Right lobe of liver (tissue), 6 donors: ENCODE results near the gene SLC22A23. TPM values are rescaled to one million over a fixed set of nuclear protein-coding genes. Genes with fewer than 3 reads are reported as not detected.

Source experiments
- ATAC-seq, 4 donors: fragments of 200-7000 bp; cut with Tn5 transposase; one replicate each; pipeline ENCODE4 v1.9.1; 2020; ENCODE audit warnings: mild to moderate bottlenecking in 4 of 4, moderate library complexity in 4 of 4
- DNase-seq, 3 donors: peaks; one replicate each; pipeline ENCODE4 v3.0.0-alpha.2; 2020
- H3K27ac ChIP-seq, 3 donors: fragments of 200-600 bp; one replicate each; pipeline ENCODE4 v1.8.0; 2022
- H3K27me3 ChIP-seq, 2 donors: fragments of 200-600 bp; one replicate each; pipeline ENCODE4 v1.8.0; 2022
- H3K36me3 ChIP-seq, 4 donors: fragments of 200-600 bp; sonication (generic) in 1 of 4; one replicate each; pipeline versions ENCODE4 v1.5.1 to v1.8.0; 2017 to 2022; ENCODE audit warnings: control low read depth in 1 of 4
- H3K4me1 ChIP-seq, 4 donors: fragments of 200-600 bp; sonication (generic) in 1 of 4; one replicate each; pipeline versions ENCODE4 v1.5.1 to v1.8.0; 2017 to 2022; ENCODE audit warnings: control low read depth in 1 of 4
- H3K4me3 ChIP-seq, 3 donors: fragments of 200-600 bp; one replicate each; pipeline ENCODE4 v1.8.0; 2022
- H3K9me3 ChIP-seq, 4 donors: fragments of 200-600 bp; sonication (generic) in 1 of 4; one replicate each; pipeline versions ENCODE4 v1.5.1 to v1.8.0; 2017 to 2022; ENCODE audit warnings: control low read depth in 1 of 4
- CTCF ChIP-seq, 4 donors: fragments of 200-600 bp in 3 of 4; fragments of 450-650 bp in 1 of 4; IDR thresholded peaks; one replicate each; pipeline versions ENCODE4 v1.5.1 to v1.8.0; 2016 to 2022; ENCODE audit warnings: antibody characterized with exemption in 4 of 4, mild to moderate bottlenecking in 2 of 4
- POLR2A ChIP-seq: fragments of 450-650 bp; IDR thresholded peaks from one replicate; pipeline ENCODE4 v1.6.1; 2017; ENCODE audit warnings: antibody characterized with exemption, mild to moderate bottlenecking
- WGBS: methylation state at CpG from one replicate; pipeline ENCODE4 v1.1.6; 2018; ENCODE audit warnings: low coverage, low lambda C conversion rate; ENCODE audit not compliant: insufficient coverage; ENCODE audit errors: missing lambda C conversion rate; 5-methylcytosine and 5-hydroxymethylcytosine counted together
- intact Hi-C, 2 donors: fragments of 100-400 bp; cut with DNase I; formaldehyde crosslinking; loops; one replicate each; pipeline versions ENCODE4 v1.11.2 to v1.14.1; 2022
- total RNA-seq, 6 experiments: library from RNA; depleted of rRNA in 2 of 6; stranded (reverse); fragments of >200 nt in 2 of 6; fragmentation: NEBNext Ultra II Directional in 3 of 6; extraction: Animal tissue kit (Norgen Biotek cat#: 25700) in 3 of 6; gene quantifications; one replicate each; pipeline versions ENCODE4 v1.1.0 to v1.2.4, GENCODE V29; 2016 to 2023
- donor health status: DM: no; HTN: yes; CAD: no.
- donor health status: DM: no; HTN: no; CAD: no.
- donor health status: DM: no; HTN: no; CAD: no.
- donor health status: DM: no; HTN: yes; CAD: no.
- donor health status: DM: no; HTN: yes; CAD: no.

SLC22A23 gene
- total RNA-seq, 6 experiments from 2014 or later, result 11.7 to 27.6 (median 16.3) TPM

- no peaks in the 10 kb centered on the region for H3K36me3 ChIP-seq
- no peaks in the 10 kb centered on the region for H3K9me3 ChIP-seq
- WGBS, result no CpG with 5 or more reads among the region's 3 CpGs
- intact Hi-C loops, result no loop called here
- DNase-seq, result no peak
- no peaks in the 10 kb centered on the region for H3K27me3 ChIP-seq
- no peak overlapping the region for H3K4me3 ChIP-seq
- no peak for ATAC-seq
- peaks cover 0 to 17% (median 3%) of the 10 kb centered on the region in 4 donors for H3K4me1 ChIP-seq
- no peak overlapping the region for H3K27ac ChIP-seq
- no peak for TF ChIP-seq POLR2A
- TF ChIP-seq CTCF (IDR thresholded peaks at IDR 0.05), result no peak
These were observed 27.6 kb downstream of the SLC22A23 start for GRCh38 chr6:3429211-3429610.

- Histone ChIP-seq H3K4me1 (peaks cover 0 to 17% (median 3%) of the 10 kb centered on the region in 4 donors), H3K4me3 (no peak overlapping the region), H3K27ac (no peak overlapping the region), H3K36me3 (no peaks in the 10 kb centered on the region), H3K27me3 (no peaks in the 10 kb centered on the region), H3K9me3 (no peaks in the 10 kb centered on the region)
- TF ChIP-seq CTCF (IDR thresholded peaks at IDR 0.05) (no peak), POLR2A (no peak)
- intact Hi-C loops, result no loop called here
- DNase-seq (no peak), ATAC-seq (no peak)
- WGBS, result 83% methylated on average over 3 of the region's 3 CpGs
These were observed 28.1 kb downstream of the SLC22A23 start for GRCh38 chr6:3428700-3429099.

- DNase-seq (no peak), ATAC-seq (peak in 2 of 4 donors; percentile 14 to 33)
- Histone ChIP-seq H3K9me3 (no peaks in the 10 kb centered on the region), H3K4me3 (no peak overlapping the region), H3K36me3 (no peaks in the 10 kb centered on the region), H3K27ac (no peak overlapping the region), H3K27me3 (no peaks in the 10 kb centered on the region), H3K4me1 (peaks cover 0 to 17% (median 3%) of the 10 kb centered on the region in 4 donors)
- TF ChIP-seq CTCF (IDR thresholded peaks at IDR 0.05) (no peak), POLR2A (no peak)
- intact Hi-C loops, result no loop called here
- WGBS, result 91% methylated on average over 1 of the region's 4 CpGs
These were observed 28.6 kb downstream of the SLC22A23 start for GRCh38 chr6:3428247-3428646.

- Histone ChIP-seq H3K36me3 (no peaks in the 10 kb centered on the region), H3K4me1 (peaks cover 0 to 17% (median 3%) of the 10 kb centered on the region in 4 donors), H3K4me3 (no peak overlapping the region), H3K27ac (no peak overlapping the region), H3K27me3 (no peaks in the 10 kb centered on the region), H3K9me3 (no peaks in the 10 kb centered on the region)
- no peak for TF ChIP-seq POLR2A
- no peak for TF ChIP-seq CTCF (IDR thresholded peaks at IDR 0.05)
- intact Hi-C loops, result no loop called here
- peak; percentile 76 to 91 (median 82) for ATAC-seq
- WGBS, result 7% methylated on average over 7 of the region's 10 CpGs
- peak; percentile 68 to 82 (median 78) for DNase-seq
These were observed 29.2 kb downstream of the SLC22A23 start for GRCh38 chr6:3427687-3428085.
